ENCODE results near the gene SPOP.

GRCh38 chr17:49554694-49555494 lies 123.0 kb downstream of the SPOP start:
- no peak for TF ChIP-seq BHLHE40 (IDR thresholded peaks at IDR 0.05; ENCODE audit: borderline replicate concordance)
- no peak for TF ChIP-seq FOXA1 (IDR thresholded peaks at IDR 0.05)
- no peak for TF ChIP-seq SP1 (IDR thresholded peaks at IDR 0.05)
- no peak for TF ChIP-seq L3MBTL2 (conservative IDR thresholded peaks at IDR 0.05)
- no peak for TF ChIP-seq FOXM1 (IDR thresholded peaks at IDR 0.05; ENCODE audit: borderline replicate concordance)
- no peak for TF ChIP-seq SUZ12 (IDR thresholded peaks at IDR 0.05)
- no peak for TF ChIP-seq ARNT (IDR thresholded peaks at IDR 0.05)
- no peak for TF ChIP-seq HDGF (IDR thresholded peaks at IDR 0.05; ENCODE audit: borderline replicate concordance)
